ENCODE data around the gene HBA2.
"Not testable (repeated sequence)": the region's sequence is repeated elsewhere in the genome, so short reads cannot be mapped to it uniquely, and the experiment has no call there.

DNA sequence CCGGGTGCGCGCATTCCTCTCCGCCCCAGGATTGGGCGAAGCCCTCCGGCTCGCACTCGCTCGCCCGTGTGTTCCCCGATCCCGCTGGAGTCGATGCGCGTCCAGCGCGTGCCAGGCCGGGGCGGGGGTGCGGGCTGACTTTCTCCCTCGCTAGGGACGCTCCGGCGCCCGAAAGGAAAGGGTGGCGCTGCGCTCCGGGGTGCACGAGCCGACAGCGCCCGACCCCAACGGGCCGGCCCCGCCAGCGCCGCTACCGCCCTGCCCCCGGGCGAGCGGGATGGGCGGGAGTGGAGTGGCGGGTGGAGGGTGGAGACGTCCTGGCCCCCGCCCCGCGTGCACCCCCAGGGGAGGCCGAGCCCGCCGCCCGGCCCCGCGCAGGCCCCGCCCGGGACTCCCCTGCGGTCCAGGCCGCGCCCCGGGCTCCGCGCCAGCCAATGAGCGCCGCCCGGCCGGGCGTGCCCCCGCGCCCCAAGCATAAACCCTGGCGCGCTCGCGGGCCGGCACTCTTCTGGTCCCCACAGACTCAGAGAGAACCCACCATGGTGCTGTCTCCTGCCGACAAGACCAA is at the start of gene HBA2:
- TF ChIP-seq, protein P1, sequence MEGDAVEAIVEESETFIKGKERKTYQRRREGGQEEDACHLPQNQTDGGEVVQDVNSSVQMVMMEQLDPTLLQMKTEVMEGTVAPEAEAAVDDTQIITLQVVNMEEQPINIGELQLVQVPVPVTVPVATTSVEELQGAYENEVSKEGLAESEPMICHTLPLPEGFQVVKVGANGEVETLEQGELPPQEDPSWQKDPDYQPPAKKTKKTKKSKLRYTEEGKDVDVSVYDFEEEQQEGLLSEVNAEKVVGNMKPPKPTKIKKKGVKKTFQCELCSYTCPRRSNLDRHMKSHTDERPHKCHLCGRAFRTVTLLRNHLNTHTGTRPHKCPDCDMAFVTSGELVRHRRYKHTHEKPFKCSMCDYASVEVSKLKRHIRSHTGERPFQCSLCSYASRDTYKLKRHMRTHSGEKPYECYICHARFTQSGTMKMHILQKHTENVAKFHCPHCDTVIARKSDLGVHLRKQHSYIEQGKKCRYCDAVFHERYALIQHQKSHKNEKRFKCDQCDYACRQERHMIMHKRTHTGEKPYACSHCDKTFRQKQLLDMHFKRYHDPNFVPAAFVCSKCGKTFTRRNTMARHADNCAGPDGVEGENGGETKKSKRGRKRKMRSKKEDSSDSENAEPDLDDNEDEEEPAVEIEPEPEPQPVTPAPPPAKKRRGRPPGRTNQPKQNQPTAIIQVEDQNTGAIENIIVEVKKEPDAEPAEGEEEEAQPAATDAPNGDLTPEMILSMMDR (IDR thresholded peaks at IDR 0.05; ENCODE audit: insufficient read depth, low read length, poor library complexity, severe bottlenecking), result not testable (repeated sequence)
- not testable (repeated sequence) for TF ChIP-seq EZH2phosphoT487 (conservative IDR thresholded peaks at IDR 0.05; ENCODE audit: low read length)
